NCI-H2227 (cell line): ENCODE data around the gene NUP93.
A peak's percentile ranks its signal among the peaks of the same experiment; 100 is the strongest.

Experiments
- DNase-seq: peaks from one replicate; lab custom pipeline; 2025; ENCODE audit not compliant: unreplicated experiment; lab: John Stamatoyannopoulos, UW

The NUP93 gene

GRCh38 chr16:56741399-56741798 is 11.5 kb downstream of the NUP93 start:
- no peak for DNase-seq

DNA sequence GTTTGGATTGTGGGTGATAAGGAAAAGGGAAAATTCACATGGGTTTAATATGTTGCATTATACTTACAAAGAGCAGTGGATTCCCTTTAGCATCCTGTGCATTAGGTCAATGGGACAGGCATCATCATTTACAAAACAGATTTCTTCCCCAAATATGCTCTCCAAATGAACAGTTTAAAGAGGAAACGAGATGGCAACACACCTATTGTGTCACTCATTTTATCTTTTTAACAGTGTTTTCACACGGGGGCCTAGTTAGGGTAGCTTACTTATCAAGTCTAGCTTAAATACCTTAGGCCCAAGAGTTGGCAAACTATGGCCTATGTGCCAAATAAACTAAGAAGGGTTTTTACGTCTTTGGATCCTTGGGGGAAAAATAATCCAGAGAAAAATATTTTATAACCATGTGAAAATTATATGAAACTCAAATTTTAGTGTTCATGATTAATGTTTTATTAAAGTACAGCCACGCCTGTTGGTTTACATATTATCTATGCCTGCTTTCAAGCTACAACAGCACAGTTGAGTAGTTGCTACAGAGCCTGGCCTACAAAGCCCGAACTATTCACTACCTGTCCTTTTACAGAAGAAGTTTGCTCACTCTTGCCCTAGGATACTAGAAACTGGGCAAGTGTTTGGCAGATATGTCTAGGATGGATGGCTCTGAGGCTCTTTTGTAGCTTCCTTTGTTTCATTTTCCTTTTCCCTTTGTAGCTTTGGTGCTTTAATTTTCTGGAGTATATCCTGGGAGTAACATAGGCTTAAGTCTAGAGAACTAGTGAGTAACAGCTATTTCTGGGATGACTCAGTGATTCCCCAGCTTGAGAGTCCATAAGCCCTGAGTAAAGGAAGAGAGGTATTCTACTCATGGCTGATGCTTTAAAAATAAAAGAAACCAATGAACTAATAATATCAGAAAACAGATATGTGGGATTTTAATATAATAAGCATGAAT is 12.4 kb downstream of the NUP93 start:
- DNase-seq, result no peak

DNA sequence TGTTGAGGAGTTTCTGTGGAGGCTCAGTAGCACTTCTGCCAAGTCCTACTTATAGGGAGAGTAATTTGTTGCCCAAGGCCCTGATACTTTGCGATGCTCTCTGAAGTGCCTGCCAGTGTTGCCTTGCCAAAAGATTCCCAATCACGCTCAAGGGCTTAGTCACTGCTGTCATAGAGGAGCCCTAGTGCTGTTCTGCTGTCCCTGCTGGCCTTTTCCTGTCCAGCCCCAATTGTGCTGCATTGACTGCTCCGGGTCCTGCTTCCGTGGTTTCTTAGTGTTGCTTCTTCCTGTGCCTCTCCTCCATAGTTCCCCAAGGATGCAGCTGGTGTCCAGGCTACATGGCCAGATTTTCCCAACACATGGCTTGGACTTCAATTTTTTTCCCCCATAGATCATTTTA is 13.9 kb downstream of the NUP93 start:
- DNase-seq, result no peak

- DNase-seq, result no peak
Measured at GRCh38 chr16:56744996-56745640, 15.2 kb downstream of the NUP93 start.

DNA sequence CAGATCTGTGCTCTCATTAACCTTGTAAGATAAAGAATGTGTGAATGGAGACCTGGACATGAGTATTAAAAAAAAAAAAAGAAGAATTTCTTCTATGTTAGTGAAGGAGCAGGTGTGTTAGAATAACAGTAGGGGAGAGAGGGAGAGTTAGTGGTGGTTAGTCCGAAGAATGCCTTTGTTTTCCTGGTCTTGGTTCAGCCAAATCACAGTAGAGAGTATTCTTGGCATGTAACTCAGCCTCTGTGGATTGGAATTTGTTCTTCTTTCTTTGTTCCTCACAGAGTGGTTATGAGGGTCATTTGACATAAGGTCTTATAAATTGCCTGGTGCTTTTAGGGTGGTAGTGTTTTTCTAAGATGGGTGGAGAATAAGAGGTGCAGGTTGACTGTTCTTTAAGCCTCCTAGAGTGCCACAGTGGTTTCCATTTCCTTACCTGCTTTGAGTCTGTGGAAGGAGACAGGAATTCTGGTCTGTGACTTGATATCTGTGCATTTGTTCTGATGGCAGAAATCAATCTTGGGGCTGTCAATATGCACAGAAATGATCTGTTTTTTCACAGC is 17.6 kb downstream of the NUP93 start:
- DNase-seq, result no peak

DNA sequence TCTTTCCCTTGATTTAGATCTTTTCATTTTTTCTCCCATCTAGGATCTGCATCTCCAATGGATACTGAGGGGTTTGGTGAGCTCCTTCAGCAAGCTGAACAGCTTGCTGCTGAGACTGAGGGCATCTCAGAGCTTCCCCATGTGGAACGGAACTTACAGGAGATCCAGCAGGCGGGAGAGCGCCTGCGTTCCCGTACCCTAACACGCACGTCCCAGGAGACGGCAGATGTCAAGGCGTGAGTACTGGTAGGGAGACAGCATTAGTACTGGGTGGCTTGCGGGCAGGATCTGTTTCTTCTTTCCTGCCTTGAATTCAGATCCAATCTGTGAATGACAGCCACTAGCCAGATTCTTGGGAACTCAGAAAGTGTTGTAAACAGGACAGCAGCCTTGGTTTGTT is 18.3 kb downstream of the NUP93 start:
- DNase-seq, result no peak

DNA sequence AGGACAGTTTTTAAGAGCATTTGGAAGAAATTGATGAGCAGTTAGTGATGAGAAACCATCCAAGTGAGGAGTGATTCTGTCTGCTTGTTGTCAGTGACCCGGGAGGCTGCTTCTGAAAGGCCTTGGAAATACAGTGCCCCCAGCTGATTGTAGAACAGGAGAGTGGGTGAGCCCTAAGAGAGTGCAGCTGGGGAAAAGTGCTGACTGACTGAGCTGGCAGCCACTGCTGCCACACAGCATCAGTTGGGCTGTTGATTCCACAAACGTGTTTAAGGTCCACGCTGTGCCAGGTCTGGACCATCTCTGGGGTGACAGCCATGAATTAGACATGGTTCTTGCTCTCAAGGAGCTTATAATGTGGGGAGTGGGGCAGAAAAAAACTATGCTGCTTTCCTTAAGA is 18.9 kb downstream of the NUP93 start:
- DNase-seq, result no peak

GRCh38 chr16:56749672-56750491 is 20.0 kb downstream of the NUP93 start:
- no peak for DNase-seq

DNA sequence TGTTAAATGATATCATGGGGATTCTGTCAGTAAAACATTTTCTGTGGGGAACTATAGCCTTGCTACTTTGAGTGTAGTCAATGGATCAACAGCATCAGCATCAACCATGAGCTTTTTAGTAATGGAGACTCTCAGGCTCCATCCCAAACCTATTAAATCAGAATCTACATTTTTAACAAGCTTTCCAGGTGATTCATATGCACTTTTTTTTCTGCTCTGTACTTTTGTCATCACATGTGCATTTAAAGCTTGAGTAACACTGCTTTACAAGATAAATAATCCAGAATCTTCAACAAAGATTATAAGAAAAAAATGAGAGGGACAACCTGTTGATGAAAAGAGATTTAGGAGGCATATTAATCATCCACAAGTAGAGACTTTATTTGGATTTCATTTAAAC is 23.5 kb downstream of the NUP93 start:
- no peak for DNase-seq

GRCh38 chr16:56755038-56755437 is 25.1 kb downstream of the NUP93 start:
- DNase-seq, result no peak

GRCh38 chr16:56758432-56758831 is 28.5 kb downstream of the NUP93 start:
- DNase-seq, result no peak

GRCh38 chr16:56758930-56759329 is 29.0 kb downstream of the NUP93 start:
- DNase-seq, result no peak

DNA sequence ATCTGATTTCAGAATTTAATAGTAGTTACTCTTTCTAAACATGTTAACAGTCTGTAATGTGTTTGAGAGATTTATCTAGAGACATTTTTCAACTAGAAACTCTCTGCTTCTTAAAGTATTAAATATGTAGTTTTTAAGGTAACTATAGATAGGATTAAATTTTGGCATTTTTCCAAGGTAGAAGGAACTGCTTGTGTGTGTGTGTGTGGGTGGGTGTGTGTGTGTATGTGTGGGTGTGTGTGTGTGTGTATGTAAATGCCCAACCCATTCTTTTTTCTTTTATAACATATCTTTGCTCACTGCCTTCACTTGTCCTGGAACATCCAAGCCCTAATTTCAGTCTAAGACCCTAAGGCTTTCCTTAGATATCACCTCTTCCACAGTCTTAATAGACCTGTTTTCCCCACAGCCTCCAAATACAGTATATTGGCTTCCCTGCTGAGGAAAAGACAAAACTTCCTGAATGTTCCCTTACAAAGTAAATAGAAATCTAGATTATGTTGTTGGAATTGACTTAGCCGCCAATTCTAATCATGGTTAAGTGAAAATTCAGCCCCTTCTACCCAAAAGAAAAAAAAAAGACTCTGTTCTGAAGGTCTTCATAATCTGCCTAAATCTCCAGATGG is 33.5 kb downstream of the NUP93 start:
- DNase-seq, result no peak

- DNase-seq, result no peak
Measured at GRCh38 chr16:56764835-56765234, 34.9 kb downstream of the NUP93 start.

GRCh38 chr16:56765949-56766348 is 36.0 kb downstream of the NUP93 start:
- DNase-seq, result no peak

DNA sequence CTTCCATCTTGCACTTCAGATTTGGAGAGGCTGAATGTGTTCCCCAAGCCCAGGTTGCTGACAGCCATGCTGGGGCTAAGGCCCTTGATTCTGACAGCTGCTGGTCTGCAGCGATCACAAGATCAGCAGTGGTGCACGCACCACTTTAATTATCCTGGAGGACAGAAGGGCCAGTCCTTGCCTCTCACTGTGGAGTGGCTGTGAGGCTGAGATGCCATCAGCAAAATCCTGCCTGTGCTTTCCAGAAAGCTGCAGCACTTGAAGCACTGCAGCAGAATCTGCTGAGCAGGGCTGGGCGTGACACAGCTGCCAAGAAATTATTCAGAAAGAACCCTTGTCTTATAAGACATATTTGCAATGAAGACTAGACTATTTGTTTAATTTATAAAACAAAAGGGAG is 37.1 kb downstream of the NUP93 start:
- peak; percentile 37 for DNase-seq

- no peak for DNase-seq
Measured at GRCh38 chr16:56769677-56770076, 39.7 kb downstream of the NUP93 start.

DNA sequence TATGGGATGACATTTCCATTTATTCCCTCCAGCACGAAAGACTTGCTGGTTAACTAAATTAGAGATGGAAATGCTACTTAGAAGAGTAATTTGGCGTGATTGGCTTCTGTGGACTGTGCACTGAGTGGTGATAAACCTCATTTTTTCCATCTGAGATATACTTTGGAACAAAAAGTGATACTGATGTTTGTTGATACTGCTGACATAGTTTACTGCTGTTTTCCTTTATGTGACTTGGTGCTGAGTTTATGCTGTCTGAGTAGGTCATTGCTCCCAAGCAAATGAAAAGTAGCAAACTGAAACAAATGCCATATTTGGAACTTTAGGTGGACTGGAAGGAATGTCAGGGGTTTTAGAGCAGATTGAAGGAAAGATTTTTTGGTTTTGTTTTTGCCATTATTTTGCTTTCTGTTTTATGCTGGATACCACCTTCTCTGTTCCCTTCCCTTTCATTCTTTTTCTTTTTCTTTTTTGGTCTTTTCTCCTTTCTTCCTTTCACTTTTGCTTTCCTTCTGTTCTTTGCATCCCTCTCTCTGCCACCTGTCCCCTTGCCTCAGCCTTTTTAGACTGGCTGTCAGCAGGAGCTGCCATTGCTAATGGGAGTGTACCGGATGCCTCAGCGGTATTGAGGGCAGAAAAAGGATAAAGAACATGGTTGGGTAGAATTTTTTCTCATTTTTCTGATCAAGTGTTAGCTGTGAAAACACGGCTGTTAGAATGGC is 41.8 kb downstream of the NUP93 start:
- no peak for DNase-seq

GRCh38 chr16:56773532-56773931 is 43.6 kb downstream of the NUP93 start:
- no peak for DNase-seq

DNA sequence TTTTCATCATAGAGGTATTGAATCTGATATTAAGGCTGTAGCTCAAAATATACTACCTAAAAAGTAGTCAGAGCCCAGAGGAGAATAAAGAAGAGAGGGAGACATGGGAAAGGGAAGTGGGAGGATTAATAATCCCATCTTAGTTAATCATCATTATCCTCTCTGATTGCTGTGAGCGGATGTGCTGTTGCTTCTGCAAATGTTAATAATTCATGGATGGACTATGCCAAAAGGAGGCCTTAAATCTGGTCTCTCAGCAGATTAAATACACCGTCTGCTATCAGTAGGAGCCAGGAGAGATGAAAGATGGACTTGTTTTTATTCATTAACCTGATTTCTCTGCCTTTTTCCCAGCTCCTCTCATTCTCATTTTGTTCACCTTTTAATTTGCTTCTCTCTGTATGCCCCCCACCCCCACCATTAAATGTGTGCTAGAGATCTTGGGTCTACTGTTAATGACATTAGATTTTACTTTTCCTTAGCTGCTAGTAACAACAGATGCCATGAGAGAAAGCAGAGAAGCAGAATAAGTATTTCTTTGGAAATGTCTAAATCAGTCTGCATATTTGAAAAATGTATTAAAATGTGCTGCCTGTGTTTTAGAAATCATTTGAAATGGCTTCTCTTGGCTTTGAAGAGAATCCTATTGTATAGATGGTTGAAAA is 44.2 kb downstream of the NUP93 start:
- DNase-seq, result no peak
